PC-3 (cell line): ENCODE measurements around the gene TC2N. TPM values are rescaled to one million over a fixed set of nuclear protein-coding genes. Genes with fewer than 3 reads are reported as not detected.

Experiments used
- ATAC-seq: fragments of 200-7000 bp; cut with Tn5 transposase; 2 replicates; pipeline ENCODE4 v1.9.1; 2020; ENCODE audit warnings: mild to moderate bottlenecking, moderate library complexity
- BruUV-seq: library from RNA; stranded (reverse); fragments of 400-500 nt; replicated peaks from 2 replicates; lab custom pipeline; 2021; lab: Mats Ljungman, UMichigan
- CTCF ChIA-PET: fragments of 300-600 bp; sonication (Branson Sonifier 250); formaldehyde crosslinking; loops from one replicate; lab custom pipeline; 2022; ENCODE audit warnings: antibody characterized with exemption; lab: Charles Lee
- POLR2A ChIA-PET: fragments of 300-600 bp; sonication (Branson Sonifier 250); formaldehyde crosslinking; loops from one replicate; lab custom pipeline; 2022; ENCODE audit warnings: antibody characterized with exemption; ENCODE audit not compliant: unreplicated experiment; lab: Charles Lee
- DNase-seq: peaks from one replicate; pipeline ENCODE4 v3.0.0-alpha.2; 2015
- H2AFZ ChIP-seq: fragments of 300-600 bp; sonication (generic); 2 replicates; pipeline ENCODE4 v1.6.0; 2016; ENCODE audit warnings: antibody characterized with exemption, low read length
- H3F3A ChIP-seq: fragments of 300-600 bp; sonication (generic); one replicate; pipeline ENCODE4 v1.6.0; 2017; ENCODE audit warnings: antibody characterized with exemption, low read length, control low read depth, mild to moderate bottlenecking; ENCODE audit not compliant: unreplicated experiment
- H3K27ac ChIP-seq: fragments of 300-600 bp; sonication (generic); 2 replicates; pipeline ENCODE4 v1.5.1; 2016; ENCODE audit warnings: mild to moderate bottlenecking, low read length
- H3K27me3 ChIP-seq: fragments of 300-600 bp; sonication (generic); 2 replicates; pipeline ENCODE4 v1.6.1; 2016; ENCODE audit warnings: low read length, mixed read lengths
- H3K36me3 ChIP-seq: fragments of 300-600 bp; sonication (generic); 2 replicates; pipeline ENCODE4 v1.6.1; 2016; ENCODE audit warnings: low read depth, mixed run types, low read length, mixed read lengths
- H3K4me1 ChIP-seq: fragments of 300-600 bp; sonication (generic); 2 replicates; pipeline ENCODE4 v1.5.1; 2016; ENCODE audit warnings: low read length; ENCODE audit not compliant: insufficient read depth
- H3K4me2 ChIP-seq: fragments of 300-600 bp; sonication (generic); 2 replicates; pipeline ENCODE4 v1.6.0; 2016; ENCODE audit warnings: low read length
- H3K4me3 ChIP-seq: fragments of 300-600 bp; sonication (generic); 2 replicates; pipeline ENCODE4 v1.5.1; 2016; ENCODE audit warnings: mild to moderate bottlenecking, low read length, mixed read lengths
- H3K79me2 ChIP-seq: fragments of 300-600 bp; sonication (generic); 2 replicates; pipeline ENCODE4 v1.6.1; 2017; ENCODE audit warnings: low read length, mixed read lengths
- H3K9ac ChIP-seq: fragments of 300-600 bp; sonication (generic); 2 replicates; pipeline ENCODE4 v1.6.0; 2016; ENCODE audit warnings: mild to moderate bottlenecking, low read length
- H3K9me2 ChIP-seq: fragments of 300-600 bp; sonication (generic); replicated peaks from 2 replicates; pipeline ENCODE4 v1.6.1; 2016; ENCODE audit warnings: mixed run types, low read length, mixed read lengths
- H3K9me3 ChIP-seq: fragments of 300-600 bp; sonication (generic); 2 replicates; pipeline ENCODE4 v1.6.1; 2016; ENCODE audit warnings: low read length, mixed read lengths
- H4K20me1 ChIP-seq: fragments of 300-600 bp; sonication (generic); 2 replicates; pipeline ENCODE4 v1.6.1; 2016; ENCODE audit warnings: low read length, mixed read lengths
- EZH2 ChIP-seq: fragments of 300-600 bp; sonication (generic); IDR thresholded peaks from one replicate; pipeline ENCODE4 v1.6.1; 2017; ENCODE audit warnings: antibody characterized with exemption, mild to moderate bottlenecking, low read length; ENCODE audit not compliant: unreplicated experiment
- EZH2phosphoT487 ChIP-seq: fragments of 300-600 bp; sonication (generic); IDR thresholded peaks from 2 replicates; pipeline ENCODE4 v1.6.1; 2018; ENCODE audit warnings: mild to moderate bottlenecking, antibody characterized with exemption, low read length, borderline replicate concordance
- intact Hi-C: fragments of 100-400 bp; cut with micrococcal nuclease; formaldehyde crosslinking; loops from 2 replicates; pipeline ENCODE4 v1.9.0; 2023
- total RNA-seq: library from RNA; depleted of rRNA; stranded (reverse); fragments of >200 nt; gene quantifications from 2 replicates; pipeline ENCODE4 v1.2.3, GENCODE V29; 2014
- TF ChIP-seq, protein P1 (sequence below): fragments of 300-600 bp; sonication (generic); conservative IDR thresholded peaks from 2 replicates; pipeline ENCODE4 v1.5.1; 2017; ENCODE audit warnings: antibody characterized with exemption, low read depth, mild to moderate bottlenecking, low read length

Gene TC2N
- total RNA-seq, 1 experiment from 2014 or later = 6.2 TPM

DNA sequence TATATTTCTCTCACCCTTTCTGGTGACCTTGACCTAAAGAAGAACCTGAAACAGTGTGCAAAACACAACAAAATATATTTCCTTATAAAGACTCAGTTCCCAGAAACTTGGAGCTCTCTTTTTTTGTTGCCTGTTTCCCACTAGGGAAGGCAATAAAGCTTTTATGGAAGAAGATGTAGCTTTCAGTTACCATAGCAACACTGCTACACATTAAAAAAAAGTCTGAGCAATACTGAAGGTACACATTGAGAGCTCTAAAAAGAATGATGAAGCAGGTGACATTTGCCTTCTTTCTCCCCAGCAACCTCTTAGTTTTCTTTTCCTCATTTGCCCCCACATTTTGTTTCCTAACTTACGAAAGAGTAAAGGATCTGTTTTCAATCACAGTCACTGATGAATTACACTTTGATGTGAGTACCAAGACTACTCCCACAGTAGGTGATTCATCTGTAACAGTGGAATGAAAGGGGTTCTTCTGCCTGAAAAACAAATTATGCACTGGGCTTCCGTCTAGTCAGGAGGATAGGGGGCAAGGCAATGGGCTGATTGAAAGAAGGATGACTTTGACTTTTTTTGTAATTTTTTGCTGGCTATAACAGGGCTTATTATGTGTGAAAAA lies 134.4 kb downstream of the TC2N start:
- intact Hi-C loops = no loop called here
- Histone ChIP-seq H3K36me3 (no peaks in the 10 kb centered on the region), H3K9me2 (no peaks in the 10 kb centered on the region), H3K4me1 (no peaks in the 10 kb centered on the region), H3K27ac (no peak overlapping the region), H3K4me3 (no peak overlapping the region), H3F3A (no peaks in the 10 kb centered on the region), H3K9me3 (no peaks in the 10 kb centered on the region), H3K4me2 (no peak overlapping the region), H3K9ac (no peak overlapping the region), H2AFZ (no peak overlapping the region), H4K20me1 (no peaks in the 10 kb centered on the region), H3K79me2 (no peaks in the 10 kb centered on the region), H3K27me3 (peaks cover 47% of the 10 kb centered on the region; the same call in 1 of the 2 replicates)
- CTCF ChIA-PET = no interaction called here
- POLR2A ChIA-PET = no interaction called here
- ATAC-seq (no peak), DNase-seq (peak; percentile 14)
- BruUV-seq = no TSS peak
- TF ChIP-seq, protein P1, sequence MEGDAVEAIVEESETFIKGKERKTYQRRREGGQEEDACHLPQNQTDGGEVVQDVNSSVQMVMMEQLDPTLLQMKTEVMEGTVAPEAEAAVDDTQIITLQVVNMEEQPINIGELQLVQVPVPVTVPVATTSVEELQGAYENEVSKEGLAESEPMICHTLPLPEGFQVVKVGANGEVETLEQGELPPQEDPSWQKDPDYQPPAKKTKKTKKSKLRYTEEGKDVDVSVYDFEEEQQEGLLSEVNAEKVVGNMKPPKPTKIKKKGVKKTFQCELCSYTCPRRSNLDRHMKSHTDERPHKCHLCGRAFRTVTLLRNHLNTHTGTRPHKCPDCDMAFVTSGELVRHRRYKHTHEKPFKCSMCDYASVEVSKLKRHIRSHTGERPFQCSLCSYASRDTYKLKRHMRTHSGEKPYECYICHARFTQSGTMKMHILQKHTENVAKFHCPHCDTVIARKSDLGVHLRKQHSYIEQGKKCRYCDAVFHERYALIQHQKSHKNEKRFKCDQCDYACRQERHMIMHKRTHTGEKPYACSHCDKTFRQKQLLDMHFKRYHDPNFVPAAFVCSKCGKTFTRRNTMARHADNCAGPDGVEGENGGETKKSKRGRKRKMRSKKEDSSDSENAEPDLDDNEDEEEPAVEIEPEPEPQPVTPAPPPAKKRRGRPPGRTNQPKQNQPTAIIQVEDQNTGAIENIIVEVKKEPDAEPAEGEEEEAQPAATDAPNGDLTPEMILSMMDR = no peak
- TF ChIP-seq EZH2phosphoT487 (no peak), EZH2 (no peak)

DNA sequence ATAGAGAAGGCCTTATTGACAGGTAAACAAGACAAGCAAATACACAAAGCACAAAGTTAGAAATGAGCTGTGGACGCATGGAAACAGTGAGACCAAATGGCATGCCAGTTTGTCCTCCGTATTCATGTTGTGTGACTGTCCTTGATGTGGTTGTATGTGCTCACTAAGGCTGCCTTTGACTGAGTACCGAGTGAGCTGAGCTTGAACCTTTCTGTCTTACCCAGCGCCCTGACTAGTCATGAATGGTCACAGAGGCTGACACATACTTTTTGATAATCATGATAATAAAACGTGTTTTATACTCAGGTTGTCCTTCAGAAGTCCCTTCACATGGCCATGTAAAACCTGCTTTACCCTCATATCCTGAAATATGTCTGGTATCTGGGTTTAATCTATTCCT lies 134.9 kb downstream of the TC2N start:
- Histone ChIP-seq H4K20me1 (no peaks in the 10 kb centered on the region), H3K9me3 (no peaks in the 10 kb centered on the region), H3K4me3 (no peak overlapping the region), H3K9ac (no peak overlapping the region), H3K4me2 (no peak overlapping the region), H3K4me1 (no peaks in the 10 kb centered on the region), H3K27ac (no peak overlapping the region), H3K9me2 (no peaks in the 10 kb centered on the region), H2AFZ (no peak overlapping the region), H3K36me3 (no peaks in the 10 kb centered on the region), H3K27me3 (peaks cover 46% of the 10 kb centered on the region; the same call in 1 of the 2 replicates), H3K79me2 (no peaks in the 10 kb centered on the region), H3F3A (no peaks in the 10 kb centered on the region)
- no TSS peak for BruUV-seq
- CTCF ChIA-PET = no interaction called here
- POLR2A ChIA-PET = no interaction called here
- DNase-seq = no peak
- TF ChIP-seq EZH2 (no peak), EZH2phosphoT487 (no peak)
- TF ChIP-seq, protein P1 = no peak
- ATAC-seq = no peak
- intact Hi-C loops = no loop called here

DNA sequence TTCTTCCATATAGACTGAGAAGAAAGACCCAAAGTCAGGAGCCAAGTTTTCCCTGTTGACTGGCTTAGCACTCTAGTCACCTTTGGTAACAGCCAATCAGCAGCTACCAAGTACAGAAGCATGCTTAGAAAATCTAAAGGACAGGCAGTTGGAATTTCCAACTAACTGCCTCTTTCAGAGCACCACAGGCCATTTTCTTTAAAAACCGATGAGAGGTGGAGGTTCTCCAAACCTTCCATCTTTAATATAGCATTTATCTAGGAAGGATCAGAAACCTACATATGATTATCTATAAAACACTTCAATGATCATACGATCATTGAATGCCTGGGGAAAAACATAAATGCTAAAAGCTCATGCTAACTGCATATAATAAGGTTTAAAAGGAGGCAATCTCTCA lies 135.3 kb downstream of the TC2N start, which contains the start of gene CATSPERB:
CATSPERB (minus strand) TSS at position 101 of the 400 bp plus-strand sequence. CDS start 2,607 bp downstream, outside the sequence.
- Histone ChIP-seq H3K36me3 (no peaks in the 10 kb centered on the region), H4K20me1 (no peaks in the 10 kb centered on the region), H3K9me2 (no peaks in the 10 kb centered on the region), H3K9me3 (no peaks in the 10 kb centered on the region), H3F3A (no peaks in the 10 kb centered on the region), H2AFZ (no peak within 1 kb of the TSS), H3K27ac (no peak within 1 kb of the TSS), H3K27me3 (peaks cover 46% of the 10 kb centered on the region; the same call in 1 of the 2 replicates), H3K4me1 (no peaks in the 10 kb centered on the region), H3K9ac (no peak within 1 kb of the TSS), H3K79me2 (no peaks in the 10 kb centered on the region), H3K4me3 (no peak within 1 kb of the TSS), H3K4me2 (no peak within 1 kb of the TSS)
- ChIA-PET CTCF (no interaction called here), POLR2A (no interaction called here)
- no TSS peak for BruUV-seq
- ATAC-seq (no peak), DNase-seq (no peak)
- no peak for TF ChIP-seq EZH2
- TF ChIP-seq EZH2phosphoT487 = no peak
- TF ChIP-seq, protein P1 = no peak
- intact Hi-C loops = no loop called here
